ENCODE data around the gene CATSPERD.

- TF ChIP-seq, protein P1, sequence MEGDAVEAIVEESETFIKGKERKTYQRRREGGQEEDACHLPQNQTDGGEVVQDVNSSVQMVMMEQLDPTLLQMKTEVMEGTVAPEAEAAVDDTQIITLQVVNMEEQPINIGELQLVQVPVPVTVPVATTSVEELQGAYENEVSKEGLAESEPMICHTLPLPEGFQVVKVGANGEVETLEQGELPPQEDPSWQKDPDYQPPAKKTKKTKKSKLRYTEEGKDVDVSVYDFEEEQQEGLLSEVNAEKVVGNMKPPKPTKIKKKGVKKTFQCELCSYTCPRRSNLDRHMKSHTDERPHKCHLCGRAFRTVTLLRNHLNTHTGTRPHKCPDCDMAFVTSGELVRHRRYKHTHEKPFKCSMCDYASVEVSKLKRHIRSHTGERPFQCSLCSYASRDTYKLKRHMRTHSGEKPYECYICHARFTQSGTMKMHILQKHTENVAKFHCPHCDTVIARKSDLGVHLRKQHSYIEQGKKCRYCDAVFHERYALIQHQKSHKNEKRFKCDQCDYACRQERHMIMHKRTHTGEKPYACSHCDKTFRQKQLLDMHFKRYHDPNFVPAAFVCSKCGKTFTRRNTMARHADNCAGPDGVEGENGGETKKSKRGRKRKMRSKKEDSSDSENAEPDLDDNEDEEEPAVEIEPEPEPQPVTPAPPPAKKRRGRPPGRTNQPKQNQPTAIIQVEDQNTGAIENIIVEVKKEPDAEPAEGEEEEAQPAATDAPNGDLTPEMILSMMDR (IDR thresholded peaks at IDR 0.05) = no peak
- TF ChIP-seq POLR2A (IDR thresholded peaks at IDR 0.05) = no peak
Measured at GRCh38 chr19:5711025-5711424, 9.4 kb upstream of the CATSPERD start.
